Loucy (cell line): ENCODE results near the gene ASTL.

Source experiments
- CTCF ChIP-seq: fragments of 200-600 bp; sonication (generic); conservative IDR thresholded peaks from 2 replicates; pipeline ENCODE4 v1.5.1; 2014; ENCODE audit warnings: mild to moderate bottlenecking, antibody characterized with exemption, low read length
- EZH2phosphoT487 ChIP-seq: fragments of 200-600 bp; IDR thresholded peaks from 2 replicates; pipeline ENCODE4 v1.6.1; 2018; ENCODE audit warnings: antibody characterized with exemption, mild to moderate bottlenecking, moderate library complexity, borderline replicate concordance

GRCh38 chr2:96131152-96131812, 7.0 kb downstream of the ASTL start:
- no peak for TF ChIP-seq CTCF
- TF ChIP-seq EZH2phosphoT487: no peak
